Stimulated activated CD8-positive, alpha-beta memory T cell treated with anti-CD3 and anti-CD28 coated beads, Interleukin-7, amount 100 ng/mL, for 4 hours (primary cell): ENCODE measurements around the gene TMEM138.

ENCODE experiments used
- DNase-seq, 2 donors: peaks; one replicate each; pipeline ENCODE4 v3.0.0-alpha.2; 2020; ENCODE audit warnings: low read depth in 2 of 2

TMEM138 gene

DNA sequence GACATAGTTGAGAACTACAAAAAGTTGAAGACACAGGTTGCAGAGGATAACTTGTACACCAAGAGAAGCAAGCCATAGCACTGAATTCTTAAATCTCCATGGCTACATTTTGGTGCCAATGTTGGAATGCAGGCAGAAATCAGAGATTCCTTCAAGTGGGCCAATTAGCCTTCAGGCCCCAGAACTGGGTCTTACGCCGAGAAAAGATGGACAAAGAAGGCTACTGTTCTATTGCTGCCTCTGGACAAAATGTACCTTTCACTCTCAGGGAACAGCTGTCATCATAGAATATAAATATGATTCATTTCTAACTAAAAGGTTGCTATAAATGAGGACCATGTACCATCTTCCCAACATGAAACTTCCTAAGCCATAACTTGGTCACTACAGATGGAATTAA lies 43.9 kb downstream of the TMEM138 start:
- no peak for DNase-seq

DNA sequence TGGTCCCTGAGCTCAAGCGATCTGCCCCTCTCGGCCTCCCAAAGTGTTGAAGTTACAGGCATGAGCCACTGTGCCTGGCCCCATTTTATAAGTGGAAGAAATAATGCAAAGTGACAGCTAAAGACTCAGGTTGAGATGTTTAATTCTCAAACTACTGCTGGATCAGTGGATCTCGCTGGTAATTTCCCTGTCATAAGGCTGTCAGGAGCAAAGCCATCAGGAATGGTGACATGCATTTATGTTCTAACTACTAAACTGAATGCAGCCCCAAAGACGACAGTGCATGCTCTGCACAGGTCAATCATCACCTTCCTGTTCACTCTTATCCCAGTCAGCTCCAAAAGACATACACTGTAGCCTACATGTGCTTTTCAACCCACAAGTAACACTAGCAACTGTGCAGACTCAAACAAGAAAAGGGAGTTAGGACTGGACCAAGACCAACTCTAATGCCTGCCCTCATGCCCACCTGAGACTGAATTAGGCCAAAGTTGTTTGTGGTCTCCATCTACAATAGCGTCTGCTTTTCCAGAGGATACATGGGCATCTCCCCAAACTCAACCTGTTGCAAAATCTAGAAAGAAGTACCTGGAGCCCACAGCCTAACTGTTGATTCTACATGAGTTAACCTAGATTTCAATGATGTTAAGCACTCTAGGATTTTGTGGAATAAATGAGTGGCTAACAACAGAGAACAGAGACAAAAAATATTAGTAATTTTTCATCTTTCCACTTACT lies 45.0 kb downstream of the TMEM138 start:
- no peak for DNase-seq

DNA sequence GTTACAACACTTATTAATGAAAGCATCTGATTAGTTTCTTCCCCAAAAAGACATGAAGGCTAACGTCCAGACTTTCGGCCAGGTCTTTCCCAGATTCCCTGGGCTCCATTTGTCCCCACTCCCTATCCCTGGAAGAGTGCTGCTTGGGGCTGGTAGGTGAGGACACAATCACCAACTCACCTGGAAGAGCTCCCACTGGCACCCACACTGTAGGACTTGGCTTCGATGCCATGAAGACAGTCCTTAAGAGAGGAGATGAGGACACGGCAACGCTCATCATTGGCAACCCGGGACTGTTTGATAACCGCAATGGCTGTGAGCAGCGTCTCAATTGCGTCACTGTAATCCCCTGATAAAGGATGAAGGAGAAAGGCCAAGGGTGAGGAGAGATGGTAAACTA lies 49.4 kb downstream of the TMEM138 start:
- no peak for DNase-seq

DNA sequence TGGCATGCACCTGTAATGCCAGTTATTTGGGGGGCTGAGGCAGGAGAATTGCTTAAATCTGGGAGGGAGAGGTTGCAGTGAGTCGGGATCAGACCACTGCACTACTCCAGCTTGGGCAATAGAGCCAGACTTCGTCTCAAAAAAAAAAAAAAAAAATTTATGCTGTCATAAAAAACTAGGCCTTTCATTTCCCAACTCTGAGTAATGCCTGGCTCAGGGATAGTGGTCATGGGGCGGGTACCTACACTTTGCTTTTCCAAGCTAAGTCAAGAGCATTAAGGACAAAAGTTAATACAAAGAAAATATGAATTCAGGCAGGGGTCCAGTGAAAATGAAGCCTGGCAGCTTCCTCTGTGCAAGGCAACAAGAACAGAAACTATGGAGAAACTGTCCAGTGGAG lies 51.3 kb downstream of the TMEM138 start:
- DNase-seq, result no peak

DNA sequence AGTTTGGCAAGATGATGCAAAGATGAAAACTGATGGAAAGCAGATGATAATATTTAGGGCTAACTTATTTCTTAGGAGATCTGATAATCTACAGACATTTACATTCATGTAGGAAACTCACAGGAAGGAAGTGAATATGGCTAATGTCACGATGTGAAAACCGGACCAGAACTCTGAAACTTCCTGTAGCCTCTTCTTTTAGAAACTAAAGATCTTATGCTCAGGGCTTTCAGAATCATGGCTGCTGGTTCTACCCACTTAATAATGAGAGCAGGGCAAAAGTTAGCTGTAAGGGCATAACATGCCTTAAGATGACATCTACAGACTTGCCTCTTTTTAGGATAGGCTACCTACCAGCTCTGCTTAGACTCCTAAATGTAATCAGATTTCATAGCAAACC lies 52.4 kb downstream of the TMEM138 start:
- no peak for DNase-seq

DNA sequence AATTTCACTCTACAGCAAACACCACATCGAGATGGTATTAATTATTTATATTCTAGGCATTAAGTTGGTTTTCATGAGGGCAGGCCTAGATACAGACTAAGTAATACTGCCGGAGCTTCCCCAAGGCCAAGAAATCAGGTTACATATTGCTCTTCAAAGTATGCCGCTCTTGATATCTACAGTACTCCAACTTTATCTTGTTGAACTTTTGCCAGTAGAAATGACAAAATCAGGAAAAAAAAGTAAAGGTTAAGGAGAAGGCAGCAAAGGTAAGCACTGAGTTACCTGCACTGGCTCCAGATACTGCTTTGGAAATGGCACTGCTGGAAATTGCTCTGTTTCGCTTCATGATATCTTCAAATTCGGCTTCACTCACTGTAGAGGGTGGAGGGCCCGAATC lies 53.2 kb downstream of the TMEM138 start:
- no peak for DNase-seq

DNA sequence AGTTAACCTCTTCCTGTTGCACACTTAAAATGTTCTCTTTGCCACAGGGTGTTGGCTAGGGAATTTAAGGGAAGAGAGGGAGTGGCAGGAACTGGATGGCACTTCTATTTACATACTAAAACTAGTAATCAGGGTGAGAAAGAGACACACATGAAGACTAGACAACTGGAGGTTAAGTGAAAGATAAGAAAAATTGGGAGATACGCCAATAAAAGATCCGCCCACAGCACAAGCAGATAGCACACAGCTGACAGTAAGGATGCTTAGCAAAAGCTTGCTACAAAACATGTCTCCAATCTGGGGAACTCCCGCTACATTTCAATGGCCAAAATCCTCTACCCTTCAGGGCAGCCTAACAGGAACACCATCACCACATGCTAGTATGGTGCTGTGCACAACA lies 54.8 kb downstream of the TMEM138 start:
- no peak for DNase-seq

DNA sequence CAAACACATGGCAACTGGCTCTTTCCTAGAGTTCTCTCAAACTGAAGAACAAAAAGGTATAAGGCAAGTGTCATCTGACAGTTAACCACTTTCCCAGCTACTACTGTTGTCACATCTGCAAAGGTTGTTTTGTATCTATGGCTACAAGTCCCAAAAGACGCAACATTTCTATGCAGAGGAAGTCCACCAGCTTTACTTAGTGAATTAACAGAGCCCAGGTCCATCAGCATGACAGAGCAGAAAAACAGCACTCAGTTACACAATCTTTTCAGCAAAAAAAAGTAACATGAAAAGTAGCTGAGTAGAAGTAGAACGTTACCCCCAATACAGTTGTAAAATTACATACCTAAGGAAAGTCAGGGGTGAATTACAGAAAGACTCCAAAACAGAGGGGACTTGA lies 55.5 kb downstream of the TMEM138 start:
- DNase-seq, result no peak

DNA sequence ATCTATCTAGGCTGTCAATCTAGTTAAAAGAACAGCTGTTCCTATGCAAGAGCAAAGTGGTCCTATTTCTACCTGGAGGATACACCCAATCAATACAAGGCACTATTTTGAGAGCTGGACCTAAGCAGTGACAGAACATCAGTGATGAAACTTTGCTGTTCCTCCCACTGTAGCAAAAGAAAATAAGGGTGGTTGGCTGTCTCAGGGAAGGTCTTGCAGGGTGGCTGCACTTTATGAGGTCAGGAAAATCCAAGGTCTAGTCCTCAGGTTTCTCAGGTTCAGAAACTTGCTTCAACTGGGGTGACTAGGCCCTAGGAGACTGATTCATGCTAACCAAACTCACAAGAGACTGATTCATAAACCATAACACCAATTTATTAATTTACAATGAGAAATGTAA lies 56.0 kb downstream of the TMEM138 start:
- DNase-seq, result no peak
